ENCODE measurements around the gene CEP68.

The CEP68 gene

DNA sequence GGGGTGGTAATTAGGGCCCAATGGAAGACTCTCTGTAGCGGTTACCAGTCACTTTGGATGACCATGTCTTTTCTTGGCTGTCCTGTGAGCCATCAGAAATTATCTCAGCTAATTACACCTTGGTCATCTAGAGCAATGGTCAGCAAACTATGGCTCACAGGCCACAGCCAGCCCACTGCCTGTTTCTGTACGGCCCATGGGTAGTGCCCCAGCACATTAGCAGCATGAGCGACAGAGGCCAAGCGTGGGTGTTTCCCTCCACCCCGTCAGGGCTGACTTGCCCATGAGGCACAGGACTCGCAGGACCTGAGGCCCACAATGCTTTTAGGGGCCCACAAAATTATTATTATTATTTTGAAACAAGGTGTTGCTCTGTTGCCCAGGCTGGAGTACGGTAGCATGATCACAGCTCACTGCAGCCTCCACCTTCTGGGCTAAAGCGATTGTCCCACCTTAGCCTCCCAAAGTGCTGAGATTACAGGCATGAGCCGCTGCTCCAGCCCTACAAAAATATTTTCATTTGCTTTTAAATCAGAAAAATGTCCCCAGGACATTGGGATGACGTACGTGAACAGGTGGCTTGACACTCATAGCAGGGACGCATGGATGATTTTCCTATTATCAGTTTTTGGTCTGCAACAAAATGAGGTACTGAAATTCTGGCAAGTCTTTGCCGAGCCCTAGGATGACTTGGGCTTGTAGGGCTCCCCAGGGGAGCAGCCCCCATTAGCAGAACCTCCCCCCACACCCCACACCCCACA is 29.3 kb upstream of the CEP68 start:
- Histone ChIP-seq H3K27ac (no peak overlapping the region), H3K36me3 (peaks cover 15% of the 10 kb centered on the region), H3K4me3 (ENCODE audit: low read depth, low read length) (no peak overlapping the region), H3K27me3 (ENCODE audit: insufficient read depth, low read depth, severe bottlenecking) (no peaks in the 10 kb centered on the region), H3K9me3 (ENCODE audit: severe bottlenecking) (no peaks in the 10 kb centered on the region)
- TF ChIP-seq, protein P1, sequence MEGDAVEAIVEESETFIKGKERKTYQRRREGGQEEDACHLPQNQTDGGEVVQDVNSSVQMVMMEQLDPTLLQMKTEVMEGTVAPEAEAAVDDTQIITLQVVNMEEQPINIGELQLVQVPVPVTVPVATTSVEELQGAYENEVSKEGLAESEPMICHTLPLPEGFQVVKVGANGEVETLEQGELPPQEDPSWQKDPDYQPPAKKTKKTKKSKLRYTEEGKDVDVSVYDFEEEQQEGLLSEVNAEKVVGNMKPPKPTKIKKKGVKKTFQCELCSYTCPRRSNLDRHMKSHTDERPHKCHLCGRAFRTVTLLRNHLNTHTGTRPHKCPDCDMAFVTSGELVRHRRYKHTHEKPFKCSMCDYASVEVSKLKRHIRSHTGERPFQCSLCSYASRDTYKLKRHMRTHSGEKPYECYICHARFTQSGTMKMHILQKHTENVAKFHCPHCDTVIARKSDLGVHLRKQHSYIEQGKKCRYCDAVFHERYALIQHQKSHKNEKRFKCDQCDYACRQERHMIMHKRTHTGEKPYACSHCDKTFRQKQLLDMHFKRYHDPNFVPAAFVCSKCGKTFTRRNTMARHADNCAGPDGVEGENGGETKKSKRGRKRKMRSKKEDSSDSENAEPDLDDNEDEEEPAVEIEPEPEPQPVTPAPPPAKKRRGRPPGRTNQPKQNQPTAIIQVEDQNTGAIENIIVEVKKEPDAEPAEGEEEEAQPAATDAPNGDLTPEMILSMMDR (IDR thresholded peaks at IDR 0.05; ENCODE audit: low read depth, low read length), result no peak
- no peak for DNase-seq

DNA sequence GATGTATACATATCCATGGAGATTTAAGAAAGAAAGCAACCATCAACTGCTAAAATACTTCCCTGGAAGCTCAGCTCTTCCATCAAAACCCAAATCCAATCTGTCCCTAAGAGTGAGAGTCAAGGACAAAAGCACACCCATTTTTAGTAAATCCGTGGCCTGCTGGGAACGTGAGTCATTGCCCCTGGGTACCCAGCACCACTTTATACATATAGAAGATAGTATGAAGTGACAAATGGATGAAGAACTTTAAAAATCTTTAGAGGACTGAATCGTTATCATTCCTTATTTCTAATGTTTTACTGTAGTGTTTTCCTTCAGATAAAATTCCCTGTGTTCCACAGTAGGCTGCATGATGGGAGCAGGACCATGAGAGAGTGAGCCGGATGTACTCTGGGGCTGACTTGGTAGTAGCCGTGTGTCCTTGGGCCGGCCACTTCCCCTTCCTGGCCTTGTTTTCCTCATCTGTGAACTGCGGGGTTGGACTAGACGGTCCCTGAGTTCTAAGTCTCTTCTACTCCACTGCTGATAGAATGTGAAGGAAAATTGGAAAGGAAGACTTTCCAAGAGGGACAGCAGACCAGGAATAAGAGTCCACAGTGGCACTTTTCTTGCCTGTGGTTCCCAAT is 28.5 kb upstream of the CEP68 start:
- Histone ChIP-seq H3K4me3 (ENCODE audit: low read depth, low read length) (no peak overlapping the region), H3K9me3 (ENCODE audit: severe bottlenecking) (no peaks in the 10 kb centered on the region), H3K27ac (no peak overlapping the region), H3K36me3 (peaks cover 8% of the 10 kb centered on the region), H3K27me3 (ENCODE audit: insufficient read depth, low read depth, severe bottlenecking) (no peaks in the 10 kb centered on the region)
- no peak for DNase-seq
- TF ChIP-seq, protein P1 (IDR thresholded peaks at IDR 0.05; ENCODE audit: low read depth, low read length), result no peak

DNA sequence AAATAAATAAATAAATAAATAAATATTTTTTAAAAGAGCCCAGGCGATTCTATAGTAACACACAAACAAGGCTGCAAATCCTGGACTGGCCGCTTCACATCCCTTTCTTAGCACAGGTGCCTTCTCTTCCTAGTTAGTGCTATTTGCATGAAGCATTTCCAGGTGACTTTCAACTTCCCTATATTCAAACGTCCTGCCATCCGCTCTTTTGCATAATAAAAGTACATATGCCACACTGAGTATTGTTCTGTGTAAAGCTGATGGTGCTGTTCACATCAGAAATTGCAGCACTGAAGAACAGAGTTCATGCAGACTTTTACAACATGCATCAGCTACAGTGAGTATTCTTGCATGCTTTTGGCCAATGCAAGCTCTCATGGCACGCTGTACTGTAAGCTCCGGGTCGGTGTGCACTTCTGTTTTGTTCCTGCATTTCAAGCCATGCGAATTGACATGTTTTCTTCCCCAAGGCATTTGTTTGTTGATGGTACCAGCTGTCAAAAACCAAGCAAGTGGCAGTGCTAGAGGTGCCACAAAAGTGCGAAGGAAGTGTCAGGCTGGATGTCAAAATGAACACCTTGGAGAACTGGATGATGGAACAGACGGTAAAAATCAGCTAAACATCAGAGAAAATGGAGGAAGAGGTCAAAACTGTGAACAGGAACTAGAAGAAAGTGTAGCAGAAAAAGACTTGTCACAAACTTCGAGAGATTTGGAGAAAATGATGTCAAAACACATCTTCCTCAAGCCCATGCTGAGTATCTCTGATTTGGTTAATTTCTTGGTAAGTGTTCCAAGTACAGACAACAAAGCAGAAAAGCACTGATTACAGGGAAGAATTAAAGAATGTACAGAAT is 25.5 kb upstream of the CEP68 start:
- Histone ChIP-seq H3K36me3 (peaks cover 3% of the 10 kb centered on the region; the same call in 1 of the 2 replicates), H3K27me3 (ENCODE audit: insufficient read depth, low read depth, severe bottlenecking) (no peaks in the 10 kb centered on the region), H3K9me3 (ENCODE audit: severe bottlenecking) (no peaks in the 10 kb centered on the region), H3K4me3 (ENCODE audit: low read depth, low read length) (no peak overlapping the region), H3K27ac (no peak overlapping the region)
- DNase-seq, result no peak
- TF ChIP-seq, protein P1 (IDR thresholded peaks at IDR 0.05; ENCODE audit: low read depth, low read length), result no peak

DNA sequence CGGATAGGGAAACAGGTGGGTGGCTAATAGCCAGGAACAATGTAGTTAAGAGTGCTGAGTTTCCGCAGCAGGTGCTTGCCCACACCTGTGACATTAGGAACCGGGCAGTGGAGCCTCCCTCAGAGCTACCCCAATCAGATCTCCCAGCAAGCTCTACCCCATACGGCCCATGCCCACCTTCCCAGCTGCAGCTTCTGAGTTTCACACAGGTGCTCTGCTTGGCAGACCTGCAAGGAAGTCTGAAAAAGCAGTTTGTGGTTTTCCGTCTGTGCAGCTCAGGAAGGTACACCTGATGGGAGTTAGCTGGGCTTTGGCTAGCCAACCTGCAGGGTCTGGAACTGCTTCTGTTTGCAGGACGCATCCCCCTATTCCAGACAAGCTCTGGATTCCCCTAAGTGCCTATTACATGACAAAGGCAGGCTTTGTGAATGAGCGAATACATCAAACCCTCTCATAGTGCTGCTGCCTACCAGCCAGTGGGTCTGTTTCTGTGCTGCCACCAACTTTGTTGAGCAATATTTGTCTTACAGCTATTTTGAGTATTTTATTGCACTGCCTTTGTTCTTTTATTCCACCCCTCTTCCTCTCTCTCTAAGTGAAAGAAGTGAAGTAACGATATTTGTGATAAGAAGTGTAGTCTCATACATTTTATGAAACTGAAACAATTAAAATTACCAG is 24.7 kb upstream of the CEP68 start:
- no peak for DNase-seq
- TF ChIP-seq, protein P1 (IDR thresholded peaks at IDR 0.05; ENCODE audit: low read depth, low read length), result no peak
- Histone ChIP-seq H3K36me3 (peaks cover 3% of the 10 kb centered on the region; the same call in 1 of the 2 replicates), H3K27me3 (ENCODE audit: insufficient read depth, low read depth, severe bottlenecking) (no peaks in the 10 kb centered on the region), H3K27ac (no peak overlapping the region), H3K4me3 (ENCODE audit: low read depth, low read length) (no peak overlapping the region), H3K9me3 (ENCODE audit: severe bottlenecking) (no peaks in the 10 kb centered on the region)

Data from WERI-Rb-1 (cell line).